ENCODE data around the gene TGFBR3. TPM values are rescaled to one million over a fixed set of nuclear protein-coding genes. Genes with fewer than 3 reads are reported as not detected.
A peak's percentile ranks its signal among the peaks of the same experiment; 100 is the strongest.

TGFBR3 gene
- total RNA-seq, 1 donor = 32.2 TPM

GRCh38 chr1:91651661-91652071 is 234.3 kb downstream of the TGFBR3 start:
- no peaks in the 10 kb centered on the region for H3K27me3 ChIP-seq (ENCODE audit: insufficient read depth, low read length)
- H4K20me1 ChIP-seq (ENCODE audit: insufficient read depth, low read length) = no peaks in the 10 kb centered on the region
- no peak overlapping the region for H3K4me2 ChIP-seq (ENCODE audit: insufficient read depth, low read length)
- H3K4me1 ChIP-seq (ENCODE audit: insufficient read depth, low read length) = peaks cover 21% of the 10 kb centered on the region
- H3K4me3 ChIP-seq (ENCODE audit: insufficient read depth, low read length) = no peak overlapping the region
- no peak overlapping the region for H2AFZ ChIP-seq (ENCODE audit: low read length)
- peak overlapping the region; percentile 97 for H3K27ac ChIP-seq (ENCODE audit: low read depth, low read length)
- no peak for TF ChIP-seq CTCF (IDR thresholded peaks at IDR 0.05; ENCODE audit: extremely low read depth, low read depth, low read length)
- no peaks in the 10 kb centered on the region for H3K9me3 ChIP-seq (ENCODE audit: low read depth, low read length)
- no peaks in the 10 kb centered on the region for H3K79me2 ChIP-seq (ENCODE audit: insufficient read depth, low read length)
- DNase-seq (ENCODE audit: insufficient read length, low spot score, missing footprints) = peak; percentile 86
- no peaks in the 10 kb centered on the region for H3K36me3 ChIP-seq (ENCODE audit: insufficient read depth, low read length)

GRCh38 chr1:91651243-91651642 is 234.7 kb downstream of the TGFBR3 start:
- Histone ChIP-seq H3K9me3 (ENCODE audit: low read depth, low read length) (no peaks in the 10 kb centered on the region), H3K4me1 (ENCODE audit: insufficient read depth, low read length) (peaks cover 21% of the 10 kb centered on the region), H3K79me2 (ENCODE audit: insufficient read depth, low read length) (no peaks in the 10 kb centered on the region), H3K27me3 (ENCODE audit: insufficient read depth, low read length) (no peaks in the 10 kb centered on the region), H3K4me2 (ENCODE audit: insufficient read depth, low read length) (peak overlapping the region; percentile 21), H4K20me1 (ENCODE audit: insufficient read depth, low read length) (no peaks in the 10 kb centered on the region), H2AFZ (ENCODE audit: low read length) (peak overlapping the region; percentile 43), H3K36me3 (ENCODE audit: insufficient read depth, low read length) (no peaks in the 10 kb centered on the region), H3K4me3 (ENCODE audit: insufficient read depth, low read length) (no peak overlapping the region), H3K27ac (ENCODE audit: low read depth, low read length) (peak overlapping the region; percentile 97)
- no peak for TF ChIP-seq CTCF (IDR thresholded peaks at IDR 0.05; ENCODE audit: extremely low read depth, low read depth, low read length)
- peak; percentile 57 for DNase-seq (ENCODE audit: insufficient read length, low spot score, missing footprints)

GRCh38 chr1:91650764-91651163 is 235.2 kb downstream of the TGFBR3 start:
- TF ChIP-seq CTCF (IDR thresholded peaks at IDR 0.05; ENCODE audit: extremely low read depth, low read depth, low read length) = no peak
- H3K4me2 ChIP-seq (ENCODE audit: insufficient read depth, low read length) = peak overlapping the region; percentile 21
- H3K27ac ChIP-seq (ENCODE audit: low read depth, low read length) = peak overlapping the region; percentile 97
- H3K4me1 ChIP-seq (ENCODE audit: insufficient read depth, low read length) = peaks cover 21% of the 10 kb centered on the region
- no peak overlapping the region for H3K4me3 ChIP-seq (ENCODE audit: insufficient read depth, low read length)
- peak overlapping the region; percentile 43 for H2AFZ ChIP-seq (ENCODE audit: low read length)
- peak; percentile 96 for DNase-seq (ENCODE audit: insufficient read length, low spot score, missing footprints)
- no peaks in the 10 kb centered on the region for H3K36me3 ChIP-seq (ENCODE audit: insufficient read depth, low read length)
- no peaks in the 10 kb centered on the region for H3K9me3 ChIP-seq (ENCODE audit: low read depth, low read length)
- no peaks in the 10 kb centered on the region for H4K20me1 ChIP-seq (ENCODE audit: insufficient read depth, low read length)
- no peaks in the 10 kb centered on the region for H3K27me3 ChIP-seq (ENCODE audit: insufficient read depth, low read length)
- H3K79me2 ChIP-seq (ENCODE audit: insufficient read depth, low read length) = no peaks in the 10 kb centered on the region

GRCh38 chr1:91647061-91647460 is 238.9 kb downstream of the TGFBR3 start:
- no peak for DNase-seq (ENCODE audit: insufficient read length, low spot score, missing footprints)
- H2AFZ ChIP-seq (ENCODE audit: low read length) = no peak overlapping the region
- no peak overlapping the region for H3K27ac ChIP-seq (ENCODE audit: low read depth, low read length)
- H3K4me1 ChIP-seq (ENCODE audit: insufficient read depth, low read length) = peaks cover 19% of the 10 kb centered on the region
- no peak overlapping the region for H3K4me3 ChIP-seq (ENCODE audit: insufficient read depth, low read length)
- no peaks in the 10 kb centered on the region for H3K27me3 ChIP-seq (ENCODE audit: insufficient read depth, low read length)
- TF ChIP-seq CTCF (IDR thresholded peaks at IDR 0.05; ENCODE audit: extremely low read depth, low read depth, low read length) = no peak
- no peaks in the 10 kb centered on the region for H3K79me2 ChIP-seq (ENCODE audit: insufficient read depth, low read length)
- no peaks in the 10 kb centered on the region for H3K9me3 ChIP-seq (ENCODE audit: low read depth, low read length)
- H3K36me3 ChIP-seq (ENCODE audit: insufficient read depth, low read length) = no peaks in the 10 kb centered on the region
- H3K4me2 ChIP-seq (ENCODE audit: insufficient read depth, low read length) = no peak overlapping the region
- H4K20me1 ChIP-seq (ENCODE audit: insufficient read depth, low read length) = no peaks in the 10 kb centered on the region
